PFSK-1 (cell line): Measurements from ENCODE around the gene NTN1.

Source experiments
- POLR2AphosphoS5 ChIP-seq: IDR thresholded peaks from 2 replicates; pipeline ENCODE4 v1.6.1; 2012; ENCODE audit warnings: low read depth, mild to moderate bottlenecking, control low read depth, low read length, moderate library complexity
- SIN3A ChIP-seq: IDR thresholded peaks from 2 replicates; pipeline ENCODE4 v1.6.1; 2012; ENCODE audit warnings: mild to moderate bottlenecking, low read length, moderate library complexity, borderline replicate concordance; ENCODE audit not compliant: insufficient read depth

GRCh38 chr17:9004132-9004960 lies 17.0 kb upstream of the NTN1 start:
- TF ChIP-seq SIN3A, result no peak
- TF ChIP-seq POLR2AphosphoS5, result no peak
